CD4-positive, alpha-beta T cell treated with Interleukin-2 at 100 ng/mL for 4 hours (primary cell): ENCODE measurements around the gene LPIN1.
"Not testable (repeated sequence)": the region's sequence is repeated elsewhere in the genome, so short reads cannot be mapped to it uniquely, and the experiment has no call there.

Experiments used
- DNase-seq: peaks from one replicate; pipeline ENCODE4 v3.0.0-alpha.2; 2020; ENCODE audit warnings: low spot score

Gene LPIN1

GRCh38 chr2:11716689-11717321 lies 29.6 kb upstream of the LPIN1 start:
- no peak for DNase-seq

GRCh38 chr2:11717623-11718022 lies 28.8 kb upstream of the LPIN1 start:
- no peak for DNase-seq

- no peak for DNase-seq
Measured at GRCh38 chr2:11718606-11719005, 27.8 kb upstream of the LPIN1 start.

- DNase-seq, result no peak
Measured at GRCh38 chr2:11719230-11719977, 27.0 kb upstream of the LPIN1 start.

GRCh38 chr2:11720752-11721151 lies 25.7 kb upstream of the LPIN1 start:
- no peak for DNase-seq

GRCh38 chr2:11722292-11723060 lies 24.0 kb upstream of the LPIN1 start:
- DNase-seq, result no peak

- no peak for DNase-seq
Measured at GRCh38 chr2:11723061-11723371, 23.4 kb upstream of the LPIN1 start.

GRCh38 chr2:11724151-11724550 lies 22.3 kb upstream of the LPIN1 start:
- no peak for DNase-seq

GRCh38 chr2:11726384-11726783 lies 20.0 kb upstream of the LPIN1 start:
- DNase-seq, result no peak

- DNase-seq, result no peak
Measured at GRCh38 chr2:11729362-11730212, 16.8 kb upstream of the LPIN1 start.

GRCh38 chr2:11731214-11731984 lies 15.0 kb upstream of the LPIN1 start:
- DNase-seq, result not testable (repeated sequence)

GRCh38 chr2:11732587-11732986 lies 13.8 kb upstream of the LPIN1 start:
- no peak for DNase-seq

- DNase-seq, result not testable (repeated sequence)
Measured at GRCh38 chr2:11737852-11738251, 8.6 kb upstream of the LPIN1 start.

GRCh38 chr2:11738589-11739436 lies 7.6 kb upstream of the LPIN1 start:
- DNase-seq, result peak; percentile 30

GRCh38 chr2:11740723-11741122 lies 5.7 kb upstream of the LPIN1 start:
- no peak for DNase-seq

GRCh38 chr2:11742317-11742701 lies 4.1 kb upstream of the LPIN1 start:
- DNase-seq, result no peak

GRCh38 chr2:11742702-11743357 lies 3.6 kb upstream of the LPIN1 start:
- no peak for DNase-seq

GRCh38 chr2:11743366-11743765 lies 3.1 kb upstream of the LPIN1 start:
- no peak for DNase-seq

GRCh38 chr2:11743846-11744553 lies 2.4 kb upstream of the LPIN1 start:
- peak; percentile 86 for DNase-seq
